HG03520 (cell line): ENCODE results near the gene ATG9B.
A peak's percentile ranks its signal among the peaks of the same experiment; 100 is the strongest.
"Not testable (repeated sequence)": the region's sequence is repeated elsewhere in the genome, so short reads cannot be mapped to it uniquely, and the experiment has no call there.

Experiments
- ATAC-seq: cut with Tn5 transposase; IDR thresholded peaks from one replicate; pipeline ENCODE4 v1.9.1; 2021; ENCODE audit warnings: mild to moderate bottlenecking, moderate library complexity; ENCODE audit not compliant: unreplicated experiment

Gene ATG9B

DNA sequence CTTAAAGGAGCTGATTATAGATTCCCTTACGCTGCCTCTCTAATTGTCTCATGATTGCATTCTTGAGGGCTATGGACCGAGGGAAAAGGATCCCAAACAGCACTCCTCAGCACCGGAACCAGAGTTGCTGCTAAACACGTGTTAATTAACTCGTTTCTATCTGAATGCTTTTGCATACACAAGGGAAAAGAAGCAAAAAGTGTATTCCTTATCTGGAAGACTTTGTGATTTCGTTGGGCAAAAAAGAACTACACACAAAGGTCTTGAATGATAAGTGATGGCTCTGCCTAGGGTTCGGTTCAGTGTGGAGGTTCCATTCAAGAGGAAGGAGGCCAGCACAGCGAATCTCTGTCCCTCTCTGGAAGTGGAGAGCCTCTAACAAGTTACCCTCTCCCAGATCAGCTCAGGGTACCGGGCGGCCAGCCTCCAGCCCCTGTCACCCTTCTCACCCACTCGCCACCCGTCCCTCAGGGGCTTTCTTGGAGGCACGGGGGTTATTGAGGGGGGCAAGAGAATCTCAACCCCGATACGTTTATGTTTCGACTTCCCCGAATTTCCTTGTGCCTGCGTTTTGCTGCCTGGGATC, 34.6 kb upstream of the ATG9B start:
- ATAC-seq: no peak

DNA sequence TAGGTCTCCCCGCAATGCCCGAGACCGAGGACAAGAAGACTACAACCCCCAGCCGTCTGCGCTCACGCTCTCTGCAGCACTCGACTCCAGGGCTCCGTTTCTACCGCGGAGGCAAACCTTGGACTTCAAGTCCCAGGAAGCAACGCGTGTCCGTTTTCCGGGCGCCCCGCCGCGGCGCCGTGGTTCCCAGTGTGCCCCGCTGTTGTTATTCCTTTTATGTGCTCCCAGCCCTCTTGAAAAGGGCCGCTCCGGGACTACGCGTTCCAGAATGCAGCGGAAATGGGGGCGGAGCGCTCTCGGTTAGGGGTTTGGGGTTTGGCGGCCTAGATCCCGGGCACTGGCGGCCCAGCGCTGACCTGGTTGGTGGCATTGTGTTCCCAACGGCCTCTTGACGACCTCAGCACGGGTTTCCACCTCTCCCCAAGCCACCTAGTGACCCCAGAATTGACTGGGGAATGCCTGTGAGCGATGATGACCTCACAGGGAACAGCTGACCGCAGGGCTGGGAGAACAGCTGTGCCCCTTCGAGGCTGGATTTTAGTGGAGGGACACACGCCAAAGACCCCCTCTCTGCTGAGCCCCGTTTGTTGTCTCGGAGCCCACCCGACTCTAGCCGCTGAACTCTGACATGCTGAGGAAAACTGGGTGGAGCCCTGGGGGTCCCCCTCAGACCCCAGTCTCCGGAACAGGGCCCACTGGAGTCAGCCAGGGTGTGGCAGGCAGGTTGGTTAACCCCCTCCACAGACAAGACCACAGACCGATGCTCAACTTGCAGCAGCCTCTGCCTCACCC, 33.9 kb upstream of the ATG9B start:
- peak; percentile 84 for ATAC-seq

DNA sequence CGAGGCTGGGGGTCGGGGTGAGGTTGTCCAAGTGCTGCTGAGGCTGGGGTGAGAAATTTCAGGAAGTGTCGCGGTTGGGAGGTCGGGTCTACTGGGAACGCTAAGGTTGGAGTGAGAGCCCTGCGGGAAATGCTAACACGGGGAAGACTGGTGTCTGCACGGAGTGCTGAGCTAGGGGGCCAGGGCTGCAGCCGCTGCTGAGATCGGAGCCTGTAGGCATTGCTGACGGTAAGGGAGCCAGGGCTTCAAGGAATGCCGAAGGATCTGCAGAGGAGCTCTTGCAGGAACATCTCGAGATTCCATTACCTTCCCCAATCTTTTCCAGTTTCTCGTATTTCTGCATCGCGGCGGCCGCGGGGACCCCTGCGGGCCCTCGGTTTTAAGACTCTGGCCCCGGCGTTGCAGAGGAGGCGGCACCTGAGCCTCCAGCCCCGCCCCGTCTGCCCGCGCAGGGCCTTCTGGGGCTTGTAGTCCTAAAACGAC, 33.3 kb upstream of the ATG9B start, which contains the start of gene CDK5:
Gene CDK5, minus strand, starts transcription at position 392 of the 483 bp plus-strand sequence. Its CDS starts 49 bp downstream, at position 343.
- peak; percentile 12 for ATAC-seq

- ATAC-seq: no peak
Observed at GRCh38 chr7:151056666-151057505, 32.6 kb upstream of the ATG9B start.

DNA sequence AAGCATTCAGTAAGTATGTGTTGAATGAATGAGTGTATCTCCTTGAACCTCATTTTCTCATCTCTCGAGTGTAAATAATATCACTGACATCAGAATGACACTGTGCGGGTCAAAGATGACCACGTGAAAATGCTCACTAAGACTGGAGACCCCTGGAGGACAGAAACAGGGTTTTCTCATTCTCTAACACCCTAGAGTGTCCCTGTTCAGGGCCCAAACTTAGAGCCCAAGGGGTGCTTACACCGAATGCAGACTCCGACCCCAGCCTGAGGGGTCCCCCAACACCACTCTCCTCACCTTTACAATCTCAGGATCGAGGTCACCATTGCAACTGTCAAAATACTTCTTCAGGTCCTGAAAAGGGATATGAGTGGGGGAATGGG, 32.0 kb upstream of the ATG9B start:
- no peak for ATAC-seq

DNA sequence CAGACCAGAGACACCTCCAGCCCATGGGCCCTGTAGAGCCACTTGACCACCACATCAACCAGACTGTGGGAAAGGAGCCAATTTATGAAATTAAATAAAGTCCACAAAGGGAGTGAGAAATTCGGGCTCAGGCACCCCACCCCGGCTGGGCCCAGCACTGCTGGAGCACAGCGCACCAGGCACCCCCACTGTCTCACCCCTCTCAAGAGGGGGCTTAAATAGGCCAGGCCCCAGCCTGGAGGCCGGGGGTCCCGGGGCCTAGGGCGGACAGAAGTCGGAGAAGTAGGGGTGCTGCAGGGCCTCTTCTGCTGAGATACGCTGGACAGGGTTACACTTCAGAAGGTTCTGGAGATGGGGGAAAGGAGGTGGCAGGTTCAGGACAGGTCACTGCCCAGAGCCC, 29.5 kb upstream of the ATG9B start:
- ATAC-seq: no peak

DNA sequence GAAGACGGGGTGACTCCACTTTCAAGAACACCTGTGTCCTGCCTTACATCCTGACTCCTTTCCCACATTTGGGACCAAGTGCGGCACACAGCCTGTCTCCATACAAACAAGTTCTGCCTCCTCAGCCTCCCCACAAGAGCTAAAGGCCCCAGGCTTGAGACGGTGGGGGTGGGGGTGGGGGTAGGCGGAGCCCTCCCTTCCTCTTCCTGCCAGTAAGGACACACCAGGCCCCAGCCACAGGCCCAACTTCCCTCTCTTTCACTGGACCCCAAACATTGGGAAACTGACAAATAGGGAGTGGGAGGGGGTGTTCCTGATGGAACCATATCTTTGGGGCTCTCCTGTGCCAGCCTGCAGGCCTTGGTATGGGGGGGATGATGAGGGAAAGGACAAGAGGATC, 28.8 kb upstream of the ATG9B start:
- no peak for ATAC-seq

GRCh38 chr7:151051108-151051507, 26.8 kb upstream of the ATG9B start:
- ATAC-seq: no peak

DNA sequence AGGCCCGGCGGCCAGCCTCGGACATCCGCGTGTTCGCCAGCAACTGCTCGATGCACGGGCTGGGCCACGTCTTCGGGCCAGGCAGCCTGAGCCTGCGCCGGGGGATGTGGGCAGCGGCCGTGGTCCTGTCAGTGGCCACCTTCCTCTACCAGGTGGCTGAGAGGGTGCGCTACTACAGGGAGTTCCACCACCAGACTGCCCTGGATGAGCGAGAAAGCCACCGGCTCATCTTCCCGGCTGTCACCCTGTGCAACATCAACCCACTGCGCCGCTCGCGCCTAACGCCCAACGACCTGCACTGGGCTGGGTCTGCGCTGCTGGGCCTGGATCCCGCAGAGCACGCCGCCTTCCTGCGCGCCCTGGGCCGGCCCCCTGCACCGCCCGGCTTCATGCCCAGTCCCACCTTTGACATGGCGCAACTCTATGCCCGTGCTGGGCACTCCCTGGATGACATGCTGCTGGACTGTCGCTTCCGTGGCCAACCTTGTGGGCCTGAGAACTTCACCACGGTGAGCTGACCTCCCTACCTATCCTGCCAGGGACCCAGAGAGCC, 24.7 kb upstream of the ATG9B start:
- no peak for ATAC-seq

DNA sequence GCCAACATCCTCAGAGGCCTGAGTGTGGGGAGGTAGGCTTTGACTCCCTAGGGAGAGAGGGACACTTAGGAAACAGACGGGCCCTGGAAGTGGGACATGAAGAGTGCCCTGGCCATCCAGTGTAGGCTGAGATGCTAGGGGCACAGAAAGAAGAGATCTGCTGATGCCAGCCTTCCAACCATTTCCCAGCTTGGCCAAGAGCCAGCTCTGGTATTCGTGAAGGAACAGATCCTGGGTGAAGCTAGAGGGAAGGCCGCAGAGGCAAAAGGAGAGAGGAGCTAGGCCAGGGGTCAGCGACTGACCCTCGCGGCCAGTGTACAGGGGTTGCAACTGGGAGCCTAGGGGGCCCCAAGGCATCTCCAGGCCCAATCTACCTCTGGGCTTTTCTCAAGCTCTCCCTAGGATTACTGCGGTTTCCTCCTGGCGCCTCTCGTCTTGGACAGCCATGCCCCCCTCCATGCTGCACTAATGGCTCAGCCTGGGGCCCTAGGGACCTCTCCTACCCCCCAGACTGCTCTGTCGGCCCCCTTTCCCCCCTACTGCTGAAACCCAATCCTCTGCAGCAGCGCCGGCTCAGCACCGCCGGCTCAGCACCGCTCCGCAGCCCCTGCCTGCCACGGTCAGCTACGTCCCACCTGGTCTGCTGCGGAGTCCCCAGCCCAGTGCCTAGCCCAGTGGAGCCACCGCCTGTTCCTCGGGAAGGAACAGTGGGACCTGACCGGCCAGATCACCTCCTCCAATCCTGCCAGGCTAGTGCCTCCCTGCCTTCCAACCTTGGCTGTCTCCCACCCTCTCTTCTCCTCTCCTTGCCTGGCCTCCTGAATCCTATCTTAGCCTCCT, 23.9 kb upstream of the ATG9B start, which contains the start of gene ASIC3:
Gene ASIC3, plus strand, starts transcription at position 556 of the 840 bp plus-strand sequence. CDS start 355 bp downstream, outside the sequence.
- no peak for ATAC-seq

GRCh38 chr7:151046603-151047573, 22.6 kb upstream of the ATG9B start:
- ATAC-seq: no peak

DNA sequence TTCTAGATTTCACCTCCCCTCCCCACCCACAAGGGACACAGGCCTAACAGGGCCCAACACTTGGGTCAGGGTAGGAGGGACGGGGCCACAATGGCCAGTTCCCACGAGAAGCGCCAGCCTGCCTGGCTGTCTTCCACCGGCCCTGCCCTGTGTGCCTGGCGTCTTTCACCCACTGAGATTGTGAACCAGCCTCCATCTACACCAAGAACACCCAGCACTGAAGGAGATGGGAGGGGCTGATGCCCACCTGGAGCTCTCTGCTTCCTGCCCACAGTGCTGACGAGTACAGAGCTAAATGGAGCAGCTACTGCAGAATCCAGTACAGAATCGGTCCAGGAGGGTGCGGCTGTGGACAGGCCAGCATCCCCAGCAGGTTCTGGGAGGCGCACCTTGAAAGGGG, 21.7 kb upstream of the ATG9B start:
- no peak for ATAC-seq

- no peak for ATAC-seq
Observed at GRCh38 chr7:151045262-151045661, 21.0 kb upstream of the ATG9B start.

DNA sequence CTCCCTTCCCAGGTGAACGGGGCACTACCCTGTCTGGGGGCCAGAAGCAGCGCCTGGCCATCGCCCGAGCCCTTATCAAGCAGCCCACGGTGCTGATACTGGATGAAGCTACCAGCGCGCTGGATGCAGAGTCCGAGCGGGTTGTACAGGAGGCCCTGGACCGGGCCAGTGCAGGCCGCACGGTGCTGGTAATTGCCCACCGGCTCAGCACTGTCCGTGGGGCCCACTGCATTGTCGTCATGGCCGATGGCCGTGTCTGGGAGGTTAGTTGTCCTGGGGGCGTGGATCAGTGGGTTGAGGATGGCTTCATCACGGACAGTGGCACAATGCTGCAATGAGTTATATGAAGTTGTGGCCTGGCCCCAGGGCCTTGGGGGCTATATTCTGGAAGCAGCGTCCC, 19.7 kb upstream of the ATG9B start:
- no peak for ATAC-seq

- not testable (repeated sequence) for ATAC-seq
Observed at GRCh38 chr7:151043449-151043848, 19.2 kb upstream of the ATG9B start.

DNA sequence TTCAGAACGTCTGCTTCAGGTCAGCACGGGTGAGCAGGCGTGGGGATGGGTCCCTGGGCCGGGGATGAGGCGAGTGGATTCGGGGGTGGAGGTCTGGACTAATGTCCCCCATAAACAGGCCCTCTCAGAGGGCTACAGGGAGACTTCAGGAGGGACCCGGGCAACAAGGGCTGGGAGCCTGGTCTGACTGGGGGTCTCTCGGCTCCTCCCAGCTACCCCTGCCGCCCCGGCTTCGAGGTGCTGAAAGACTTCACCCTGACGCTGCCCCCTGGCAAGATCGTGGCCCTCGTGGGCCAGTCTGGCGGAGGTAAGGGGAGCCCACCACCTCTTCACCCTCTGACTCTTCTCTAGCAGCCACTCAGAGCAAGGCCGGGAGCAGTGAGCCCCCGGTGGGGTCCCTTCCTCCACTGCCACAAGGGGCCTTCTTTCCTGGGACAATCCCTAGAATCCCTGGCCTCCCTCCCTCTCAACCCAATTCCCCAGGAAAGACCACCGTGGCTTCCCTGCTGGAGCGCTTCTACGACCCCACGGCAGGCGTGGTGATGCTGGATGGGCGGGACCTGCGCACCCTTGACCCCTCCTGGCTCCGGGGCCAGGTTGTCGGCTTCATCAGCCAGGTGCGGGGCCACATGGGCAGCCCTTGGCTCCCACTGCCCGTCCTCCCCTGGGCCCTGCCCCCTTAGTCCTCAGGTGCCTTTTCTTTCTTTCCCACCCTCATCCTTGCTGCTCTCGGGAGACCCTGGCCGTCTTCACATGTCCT, 16.5 kb upstream of the ATG9B start:
- no peak for ATAC-seq

DNA sequence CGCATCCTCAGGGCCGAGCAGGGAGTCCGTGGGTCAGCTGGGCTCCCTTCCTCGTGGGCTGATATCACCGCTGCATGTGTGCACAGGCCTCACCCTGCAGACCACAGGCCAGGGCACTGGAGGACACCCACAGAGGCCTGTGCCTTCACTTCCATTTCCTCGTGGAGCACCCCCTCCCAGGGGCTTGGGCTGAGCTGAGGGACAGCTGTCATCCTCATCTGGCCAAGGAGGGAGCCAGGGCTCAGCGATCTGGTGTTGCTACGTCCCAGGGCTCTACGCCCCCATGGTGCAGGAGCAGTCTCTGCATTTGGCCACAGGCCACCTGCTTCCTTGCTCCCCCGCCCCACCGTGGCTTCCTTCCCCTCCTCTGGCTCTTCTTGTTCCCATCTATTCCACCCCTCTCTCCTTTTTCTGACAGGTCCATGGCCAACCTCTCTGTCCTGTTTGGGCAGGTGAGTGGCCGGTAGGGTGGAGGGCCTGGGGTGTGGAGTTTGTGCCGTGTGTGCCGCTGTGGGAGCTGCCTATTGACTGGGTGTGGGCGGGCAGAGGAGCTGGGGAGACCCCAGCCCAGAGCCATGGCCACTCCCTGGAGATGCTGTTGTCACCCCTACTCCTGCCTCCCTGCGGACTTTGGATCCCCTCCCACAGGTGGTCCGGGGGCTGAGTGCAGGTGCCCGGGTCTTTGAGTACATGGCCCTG, 15.7 kb upstream of the ATG9B start:
- ATAC-seq: no peak
